ENCODE data around the gene RPS18. TPM values are rescaled to one million over a fixed set of nuclear protein-coding genes. Genes with fewer than 3 reads are reported as not detected.

Gene RPS18
- total and polyA plus RNA-seq, 2 of the 13 experiments (the other 11 are each of a cell fraction or from before 2014, with no cell fraction given), result 3,896 to 5,806 TPM

GRCh38 chr6:33276864-33277662 lies 5.2 kb downstream of the RPS18 start, which contains the start of gene B3GALT4 (continued):
- TF ChIP-seq, protein P1, sequence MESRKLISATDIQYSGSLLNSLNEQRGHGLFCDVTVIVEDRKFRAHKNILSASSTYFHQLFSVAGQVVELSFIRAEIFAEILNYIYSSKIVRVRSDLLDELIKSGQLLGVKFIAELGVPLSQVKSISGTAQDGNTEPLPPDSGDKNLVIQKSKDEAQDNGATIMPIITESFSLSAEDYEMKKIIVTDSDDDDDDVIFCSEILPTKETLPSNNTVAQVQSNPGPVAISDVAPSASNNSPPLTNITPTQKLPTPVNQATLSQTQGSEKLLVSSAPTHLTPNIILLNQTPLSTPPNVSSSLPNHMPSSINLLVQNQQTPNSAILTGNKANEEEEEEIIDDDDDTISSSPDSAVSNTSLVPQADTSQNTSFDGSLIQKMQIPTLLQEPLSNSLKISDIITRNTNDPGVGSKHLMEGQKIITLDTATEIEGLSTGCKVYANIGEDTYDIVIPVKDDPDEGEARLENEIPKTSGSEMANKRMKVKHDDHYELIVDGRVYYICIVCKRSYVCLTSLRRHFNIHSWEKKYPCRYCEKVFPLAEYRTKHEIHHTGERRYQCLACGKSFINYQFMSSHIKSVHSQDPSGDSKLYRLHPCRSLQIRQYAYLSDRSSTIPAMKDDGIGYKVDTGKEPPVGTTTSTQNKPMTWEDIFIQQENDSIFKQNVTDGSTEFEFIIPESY (CRISPR knock-in tag; IDR thresholded peaks at IDR 0.05), result peak; percentile 99
- TF ChIP-seq RAD21 (CRISPR knock-in tag; IDR thresholded peaks at IDR 0.05), result peak; percentile 66
- 0 out of 2 replicates have a peak, but pooled peaks have one; percentile 36 for TF ChIP-seq IRX3 (CRISPR knock-in tag; IDR thresholded peaks at IDR 0.05; ENCODE audit: borderline replicate concordance, low read depth)
- TF ChIP-seq U2AF1 (optimal IDR thresholded peaks at IDR 0.05; ENCODE audit: low read depth, low read length), result peak; percentile 72
- TF ChIP-seq, protein P2, sequence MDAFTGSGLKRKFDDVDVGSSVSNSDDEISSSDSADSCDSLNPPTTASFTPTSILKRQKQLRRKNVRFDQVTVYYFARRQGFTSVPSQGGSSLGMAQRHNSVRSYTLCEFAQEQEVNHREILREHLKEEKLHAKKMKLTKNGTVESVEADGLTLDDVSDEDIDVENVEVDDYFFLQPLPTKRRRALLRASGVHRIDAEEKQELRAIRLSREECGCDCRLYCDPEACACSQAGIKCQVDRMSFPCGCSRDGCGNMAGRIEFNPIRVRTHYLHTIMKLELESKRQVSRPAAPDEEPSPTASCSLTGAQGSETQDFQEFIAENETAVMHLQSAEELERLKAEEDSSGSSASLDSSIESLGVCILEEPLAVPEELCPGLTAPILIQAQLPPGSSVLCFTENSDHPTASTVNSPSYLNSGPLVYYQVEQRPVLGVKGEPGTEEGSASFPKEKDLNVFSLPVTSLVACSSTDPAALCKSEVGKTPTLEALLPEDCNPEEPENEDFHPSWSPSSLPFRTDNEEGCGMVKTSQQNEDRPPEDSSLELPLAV (CRISPR knock-in tag; conservative IDR thresholded peaks at IDR 0.05; ENCODE audit: low read depth), result 0 out of 2 replicates have a peak, but pooled peaks have one; percentile 49
- TF ChIP-seq ETS1 (CRISPR knock-in tag; IDR thresholded peaks at IDR 0.05), result no peak
- TF ChIP-seq RBM22 (optimal IDR thresholded peaks at IDR 0.05; ENCODE audit: low read length), result peak; percentile 93
- TF ChIP-seq ZC3H13 (CRISPR knock-in tag; IDR thresholded peaks at IDR 0.05), result peak; percentile 71
- TF ChIP-seq SP2 (CRISPR knock-in tag; IDR thresholded peaks at IDR 0.05), result 0 out of 2 replicates have a peak, but pooled peaks have one; percentile 17
- peak; percentile 23 to 55; a peak in 3 of 4 replicates for TF ChIP-seq POLR2A (IDR thresholded peaks at IDR 0.05; ENCODE audit: insufficient read depth in 1 of 2, low read depth in 2 of 2, low read length in 2 of 2)
- peak; percentile 32 for TF ChIP-seq TAF15 (IDR thresholded peaks at IDR 0.05; ENCODE audit: low read depth, low read length, poor library complexity, severe bottlenecking)
- TF ChIP-seq, protein P3, sequence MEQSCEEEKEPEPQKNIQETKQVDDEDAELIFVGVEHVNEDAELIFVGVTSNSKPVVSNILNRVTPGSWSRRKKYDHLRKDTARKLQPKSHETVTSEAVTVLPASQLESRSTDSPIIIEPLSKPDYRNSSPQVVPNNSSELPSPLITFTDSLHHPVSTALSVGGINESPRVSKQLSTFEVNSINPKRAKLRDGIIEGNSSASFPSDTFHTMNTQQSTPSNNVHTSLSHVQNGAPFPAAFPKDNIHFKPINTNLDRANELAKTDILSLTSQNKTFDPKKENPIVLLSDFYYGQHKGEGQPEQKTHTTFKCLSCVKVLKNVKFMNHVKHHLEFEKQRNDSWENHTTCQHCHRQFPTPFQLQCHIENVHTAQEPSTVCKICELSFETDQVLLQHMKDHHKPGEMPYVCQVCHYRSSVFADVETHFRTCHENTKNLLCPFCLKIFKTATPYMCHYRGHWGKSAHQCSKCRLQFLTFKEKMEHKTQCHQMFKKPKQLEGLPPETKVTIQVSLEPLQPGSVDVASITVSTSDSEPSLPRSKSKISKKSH (CRISPR knock-in tag; IDR thresholded peaks at IDR 0.05; ENCODE audit: borderline replicate concordance), result 0 out of 2 replicates have a peak, but pooled peaks have one; percentile 9
- TF ChIP-seq, protein P4, sequence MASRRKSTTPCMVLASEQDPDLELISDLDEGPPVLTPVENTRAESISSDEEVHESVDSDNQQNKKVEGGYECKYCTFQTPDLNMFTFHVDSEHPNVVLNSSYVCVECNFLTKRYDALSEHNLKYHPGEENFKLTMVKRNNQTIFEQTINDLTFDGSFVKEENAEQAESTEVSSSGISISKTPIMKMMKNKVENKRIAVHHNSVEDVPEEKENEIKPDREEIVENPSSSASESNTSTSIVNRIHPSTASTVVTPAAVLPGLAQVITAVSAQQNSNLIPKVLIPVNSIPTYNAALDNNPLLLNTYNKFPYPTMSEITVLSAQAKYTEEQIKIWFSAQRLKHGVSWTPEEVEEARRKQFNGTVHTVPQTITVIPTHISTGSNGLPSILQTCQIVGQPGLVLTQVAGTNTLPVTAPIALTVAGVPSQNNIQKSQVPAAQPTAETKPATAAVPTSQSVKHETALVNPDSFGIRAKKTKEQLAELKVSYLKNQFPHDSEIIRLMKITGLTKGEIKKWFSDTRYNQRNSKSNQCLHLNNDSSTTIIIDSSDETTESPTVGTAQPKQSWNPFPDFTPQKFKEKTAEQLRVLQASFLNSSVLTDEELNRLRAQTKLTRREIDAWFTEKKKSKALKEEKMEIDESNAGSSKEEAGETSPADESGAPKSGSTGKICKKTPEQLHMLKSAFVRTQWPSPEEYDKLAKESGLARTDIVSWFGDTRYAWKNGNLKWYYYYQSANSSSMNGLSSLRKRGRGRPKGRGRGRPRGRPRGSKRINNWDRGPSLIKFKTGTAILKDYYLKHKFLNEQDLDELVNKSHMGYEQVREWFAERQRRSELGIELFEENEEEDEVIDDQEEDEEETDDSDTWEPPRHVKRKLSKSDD (CRISPR knock-in tag; IDR thresholded peaks at IDR 0.05; ENCODE audit: low read depth), result peak; percentile 94
- peak; percentile 89 for TF ChIP-seq ZBTB38 (CRISPR knock-in tag; IDR thresholded peaks at IDR 0.05)
- peak; percentile 27 for TF ChIP-seq SSRP1 (CRISPR knock-in tag; IDR thresholded peaks at IDR 0.05)
- no peak for TF ChIP-seq ARNT2 (CRISPR knock-in tag; IDR thresholded peaks at IDR 0.05; ENCODE audit: low read depth)
- peak; percentile 46; the same call in 1 of the 2 replicates for TF ChIP-seq POLR2G (IDR thresholded peaks at IDR 0.05; ENCODE audit: low read depth, low read length)

All from HepG2 (cell line).